NCI-H460 (cell line): ENCODE measurements around the gene LIMCH1. TPM values are rescaled to one million over a fixed set of nuclear protein-coding genes. Genes with fewer than 3 reads are reported as not detected.
A peak's percentile ranks its signal among the peaks of the same experiment; 100 is the strongest.
"Not testable (repeated sequence)": the region's sequence is repeated elsewhere in the genome, so short reads cannot be mapped to it uniquely, and the experiment has no call there.

Experiments used
- DNase-seq: peaks from one replicate; pipeline ENCODE4 v3.0.0-alpha.2; 2016; ENCODE audit warnings: low read depth; ENCODE audit errors: extremely low read depth
- total RNA-seq: library from RNA; depleted of rRNA; stranded (reverse); fragments of >200 nt; shearing (Covaris generic); gene quantifications from 2 replicates; pipeline ENCODE4 v1.2.3, GENCODE V29; 2014

Gene LIMCH1
- total RNA-seq, 1 experiment from 2014 or later = 308 TPM

DNA sequence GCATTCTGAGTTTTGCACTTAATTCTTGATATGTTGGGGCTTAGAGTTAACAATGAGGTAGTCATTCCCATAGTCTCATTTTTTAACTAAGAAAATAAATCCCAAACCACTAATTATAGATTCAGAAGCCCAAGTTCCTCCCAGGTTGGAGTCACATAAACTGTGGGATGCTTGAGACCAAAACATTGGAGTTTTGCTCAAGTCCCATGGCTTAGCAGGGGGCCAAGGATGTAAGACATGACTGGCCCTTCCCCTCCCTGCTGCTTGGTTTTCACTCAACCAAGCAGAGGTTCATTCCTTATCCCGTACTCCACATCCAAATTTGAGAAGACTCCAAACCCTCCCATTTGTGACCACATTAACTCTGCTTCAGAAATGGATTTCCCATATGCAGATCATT, 101.3 kb downstream of the LIMCH1 start:
- no peak for DNase-seq

GRCh38 chr4:41640906-41641305, 102.9 kb downstream of the LIMCH1 start:
- no peak for DNase-seq

- DNase-seq = not testable (repeated sequence)
Measured at GRCh38 chr4:41642746-41643145, 104.8 kb downstream of the LIMCH1 start.

GRCh38 chr4:41643331-41643730, 105.4 kb downstream of the LIMCH1 start:
- DNase-seq = no peak

DNA sequence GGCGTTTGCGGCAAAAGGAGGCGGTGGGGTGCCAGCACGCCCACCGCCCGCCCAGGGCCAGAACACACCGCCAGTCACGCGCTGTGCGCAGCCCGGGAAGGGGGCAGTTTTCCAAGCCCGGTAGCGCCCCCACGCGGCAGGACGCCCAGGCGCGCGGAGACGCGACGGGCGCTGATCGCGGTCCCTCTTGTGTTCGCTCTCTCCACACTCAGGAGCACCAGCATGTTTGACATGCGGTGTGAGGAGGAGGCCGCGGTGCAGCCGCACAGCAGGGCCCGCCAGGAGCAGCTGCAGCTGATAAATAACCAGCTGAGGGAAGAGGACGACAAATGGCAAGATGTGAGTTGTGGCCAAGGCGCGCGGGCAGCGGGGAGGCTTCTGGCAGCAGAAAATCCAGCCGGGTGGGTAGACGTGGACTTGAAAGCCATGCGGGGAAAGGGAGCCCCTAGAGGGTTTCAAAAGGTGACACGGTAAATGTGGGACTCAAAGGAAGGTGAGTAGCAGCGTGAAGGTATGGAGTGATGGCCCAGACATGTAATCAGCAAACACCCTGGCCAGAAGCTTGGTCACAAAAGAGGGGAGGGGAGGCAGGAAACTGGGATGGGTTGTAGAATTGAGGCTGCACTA, 106.4 kb downstream of the LIMCH1 start:
- no peak for DNase-seq

GRCh38 chr4:41644915-41645295, 106.9 kb downstream of the LIMCH1 start:
- DNase-seq = no peak

DNA sequence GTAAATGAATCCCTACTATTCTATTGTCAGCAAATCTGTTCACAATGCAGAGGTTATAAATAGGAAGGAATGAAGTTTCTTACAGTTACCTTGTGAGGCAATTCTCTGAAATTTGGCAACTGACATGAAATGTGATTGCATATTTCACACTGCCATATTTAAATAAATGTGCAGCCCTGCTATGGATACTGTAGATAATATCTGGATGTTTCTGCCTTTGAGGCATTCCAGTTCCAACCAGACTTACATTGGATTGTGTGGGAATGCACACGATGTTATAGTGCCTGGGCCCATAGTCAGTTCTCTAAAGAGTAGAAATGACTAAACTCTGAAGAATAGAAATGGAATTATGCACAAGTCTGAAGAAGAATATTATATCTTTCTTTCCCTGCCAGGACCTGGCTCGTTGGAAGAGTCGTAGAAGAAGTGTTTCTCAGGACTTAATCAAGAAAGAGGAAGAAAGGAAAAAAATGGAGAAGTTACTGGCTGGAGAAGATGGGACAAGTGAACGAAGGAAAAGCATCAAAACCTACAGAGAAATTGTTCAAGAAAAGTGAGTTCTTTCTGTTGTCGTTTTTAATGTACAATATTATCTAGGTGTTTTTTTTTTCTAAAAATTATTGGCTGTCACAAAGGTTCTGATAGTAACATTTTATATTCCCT, 107.9 kb downstream of the LIMCH1 start:
- DNase-seq = no peak

- no peak for DNase-seq
Measured at GRCh38 chr4:41646862-41647261, 108.9 kb downstream of the LIMCH1 start.

DNA sequence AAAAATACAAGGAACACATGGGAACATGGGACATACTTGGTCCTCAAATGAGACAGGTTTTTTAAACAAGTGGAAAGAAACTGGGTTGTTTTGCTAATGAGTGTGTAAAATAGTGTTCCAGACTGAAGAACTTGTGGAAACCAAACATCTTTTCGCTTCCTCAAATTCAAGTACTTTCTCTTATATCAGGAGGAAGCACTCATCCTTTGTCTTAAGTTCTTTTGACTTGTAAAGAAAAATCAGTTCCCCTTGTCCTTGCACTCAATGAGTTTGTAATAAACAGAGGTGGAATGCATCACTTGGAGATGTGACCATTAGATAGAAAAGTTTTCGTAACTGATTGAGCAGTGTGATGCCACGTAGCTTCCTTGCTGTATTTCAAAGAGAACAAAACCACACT, 109.4 kb downstream of the LIMCH1 start:
- no peak for DNase-seq

DNA sequence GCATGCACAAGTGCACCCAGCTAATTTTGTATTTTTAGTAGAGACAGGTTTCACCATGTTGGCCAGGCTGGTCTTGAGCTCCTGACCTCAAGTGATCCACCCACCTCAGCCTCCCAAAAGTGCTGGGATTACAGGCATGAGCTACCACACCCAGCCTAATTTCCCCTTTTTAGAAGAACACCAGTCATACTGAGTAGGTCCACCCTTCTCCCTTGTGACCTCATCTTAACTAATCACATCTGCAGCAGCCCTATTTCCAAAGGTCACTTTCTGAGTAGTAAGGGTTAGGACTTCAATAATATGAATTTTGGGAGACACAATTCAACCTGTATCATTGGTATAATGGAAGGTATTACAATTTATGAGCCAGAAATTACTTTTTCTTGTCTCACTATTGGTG, 113.2 kb downstream of the LIMCH1 start:
- DNase-seq = not testable (repeated sequence)

DNA sequence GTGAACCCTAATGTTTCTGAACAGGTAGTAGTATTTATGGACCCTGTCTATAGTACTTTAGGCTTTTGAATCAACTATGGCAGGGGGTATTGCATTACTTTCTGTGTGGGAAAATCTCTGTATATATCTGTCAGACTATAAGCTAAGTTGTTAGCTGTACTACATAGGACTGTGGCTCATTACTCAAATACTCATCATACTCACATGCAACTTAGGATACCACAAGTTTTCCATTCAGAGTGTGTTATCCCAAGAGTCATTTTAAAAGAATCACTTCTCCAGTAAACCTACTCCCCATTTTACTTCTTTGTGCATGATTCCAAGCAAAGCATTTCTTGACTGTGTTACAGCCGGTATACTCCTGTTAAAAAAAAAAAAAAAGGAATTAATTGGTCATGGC, 115.0 kb downstream of the LIMCH1 start:
- DNase-seq = no peak

GRCh38 chr4:41653523-41653922, 115.6 kb downstream of the LIMCH1 start:
- no peak for DNase-seq

DNA sequence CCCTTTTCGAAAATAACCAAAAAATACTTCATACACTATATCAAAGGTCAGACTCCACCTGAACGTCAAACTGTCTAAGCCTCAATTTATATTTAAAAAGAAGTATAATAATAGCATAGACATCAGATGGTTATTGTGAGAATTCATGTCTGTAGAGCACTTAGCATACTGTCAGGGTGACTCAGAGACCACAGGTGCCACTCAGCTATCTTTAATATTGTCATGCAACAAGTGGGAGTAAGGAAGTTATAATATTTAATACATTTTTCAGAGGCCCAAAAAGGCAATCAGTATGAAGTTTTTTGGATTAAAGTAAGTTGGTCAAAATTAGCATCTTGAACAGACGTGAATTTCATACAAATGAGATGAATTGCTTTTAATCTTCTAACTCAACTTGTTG, 117.2 kb downstream of the LIMCH1 start:
- no peak for DNase-seq

DNA sequence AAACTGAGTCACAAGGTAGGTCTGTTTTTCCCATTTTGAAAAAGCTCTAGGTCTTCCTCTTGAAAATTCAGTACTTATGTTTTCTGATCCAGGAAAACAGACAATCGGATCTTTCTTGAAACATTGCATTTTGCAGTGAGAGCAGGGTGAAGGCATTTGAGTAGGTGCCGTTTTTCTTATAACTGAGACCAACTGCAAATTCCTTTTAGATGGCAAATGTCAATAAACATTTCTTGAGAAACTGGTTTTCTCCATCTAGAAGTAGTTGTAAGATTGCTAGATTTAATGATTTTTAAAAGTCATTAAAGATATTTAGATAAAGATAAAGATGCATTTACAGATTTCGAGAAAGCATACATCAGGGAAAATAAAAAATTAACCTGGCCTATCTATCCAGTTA, 118.1 kb downstream of the LIMCH1 start:
- no peak for DNase-seq

- no peak for DNase-seq
Measured at GRCh38 chr4:41656572-41657520, 118.9 kb downstream of the LIMCH1 start.

DNA sequence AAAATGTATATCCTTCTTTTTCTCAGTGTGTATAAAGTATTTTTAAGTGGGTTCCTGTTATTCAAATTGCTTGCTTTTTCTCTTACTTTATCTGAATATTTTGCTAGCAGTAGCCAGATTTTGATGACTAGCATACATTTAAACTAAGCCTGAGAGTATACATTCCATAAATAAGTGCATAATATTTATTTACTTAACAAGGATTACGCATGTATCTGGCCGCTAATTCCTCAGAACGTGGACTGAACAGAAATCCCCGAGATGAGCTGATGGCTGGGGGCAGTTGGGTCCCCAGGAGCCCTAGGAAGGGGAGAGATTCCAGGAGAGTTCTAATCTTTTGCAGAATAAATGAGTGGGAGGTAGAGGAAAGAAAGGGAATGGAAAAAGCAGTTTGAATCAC, 119.6 kb downstream of the LIMCH1 start:
- DNase-seq = no peak

- DNase-seq = no peak
Measured at GRCh38 chr4:41658163-41658562, 120.2 kb downstream of the LIMCH1 start.

DNA sequence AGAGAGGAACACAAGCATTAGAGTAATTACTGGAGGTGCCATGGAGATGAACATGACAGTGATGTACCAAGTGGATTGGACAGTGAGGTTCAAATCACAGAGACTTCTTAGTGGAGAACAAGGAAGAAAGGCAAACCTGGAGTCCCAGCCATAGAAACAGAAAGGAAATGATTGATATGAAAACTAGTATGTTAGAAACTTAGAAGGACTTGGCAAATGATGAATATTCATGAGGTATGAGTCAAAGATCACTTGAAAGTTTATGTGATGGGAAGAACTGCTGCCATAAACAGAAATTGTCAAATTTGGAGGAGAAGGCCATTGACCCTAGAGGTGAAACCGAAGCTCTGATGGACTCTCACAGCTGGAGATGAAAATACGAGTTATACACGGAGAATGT, 122.4 kb downstream of the LIMCH1 start:
- DNase-seq = no peak

DNA sequence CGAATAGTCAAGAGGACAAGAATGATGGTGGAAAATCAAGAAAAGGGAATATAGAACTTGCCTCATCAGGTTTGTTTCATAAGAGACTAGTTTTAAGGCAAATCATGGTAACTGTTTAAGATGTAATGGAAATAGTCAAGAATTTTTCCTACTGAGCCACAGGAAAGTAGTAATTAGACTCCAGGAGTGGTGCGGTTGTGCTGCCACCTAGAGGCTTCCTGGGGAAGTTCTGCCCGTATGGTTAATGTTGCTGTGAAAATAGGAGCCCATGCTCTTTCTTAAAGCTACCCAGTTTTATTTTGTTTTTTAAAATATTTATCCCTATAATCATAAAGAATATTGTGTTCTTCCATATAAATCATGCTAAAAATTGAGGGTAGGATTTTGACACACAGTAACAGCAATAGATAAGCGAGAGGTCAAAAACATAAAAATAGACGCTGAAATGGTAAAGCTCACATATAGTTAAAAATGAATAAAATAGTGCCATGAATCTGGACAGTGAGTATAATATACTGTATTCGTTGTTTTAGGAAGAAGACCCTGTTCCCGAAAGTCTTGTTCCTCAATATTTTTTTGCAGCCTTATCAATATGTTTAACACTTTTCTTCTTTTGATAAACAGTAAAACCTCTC, 123.6 kb downstream of the LIMCH1 start:
- DNase-seq = peak; percentile 54

DNA sequence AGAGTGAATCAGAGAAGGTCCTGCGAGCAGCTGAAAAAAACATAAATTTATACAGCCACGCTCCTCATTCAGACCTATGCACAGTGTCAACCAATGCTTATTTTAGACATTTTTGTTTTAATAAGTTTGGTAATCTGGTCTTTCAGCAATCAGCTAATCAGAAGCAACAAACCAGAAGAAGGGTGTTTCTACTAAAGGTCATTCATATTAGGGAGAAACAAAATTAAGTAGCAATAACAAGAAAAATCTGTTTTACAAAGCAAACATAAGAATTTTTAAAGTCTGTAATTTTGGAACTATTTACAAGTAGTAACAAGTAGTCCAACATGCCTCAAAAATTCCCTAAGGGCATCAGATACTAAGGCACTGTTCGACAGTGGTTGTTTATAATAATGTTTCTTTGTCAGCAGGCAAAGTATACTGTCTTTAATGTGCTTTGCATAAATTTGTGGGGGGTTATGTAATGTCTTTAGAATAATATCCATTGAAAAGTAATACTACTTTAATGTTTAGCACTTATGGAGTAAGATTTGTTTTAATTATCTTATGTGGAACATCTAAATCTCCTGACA, 127.8 kb downstream of the LIMCH1 start:
- no peak for DNase-seq

- DNase-seq = no peak
Measured at GRCh38 chr4:41668024-41668423, 130.1 kb downstream of the LIMCH1 start.
